UCSD-AML1 (cell line): ENCODE measurements around the gene MRC2.

Experiments
- DNase-seq: peaks from one replicate; lab custom pipeline; 2025; ENCODE audit not compliant: unreplicated experiment; lab: John Stamatoyannopoulos, UW

The MRC2 gene

GRCh38 chr17:62660629-62661118 lies 33.2 kb downstream of the MRC2 start:
- DNase-seq: no peak

GRCh38 chr17:62661337-62661736 lies 33.9 kb downstream of the MRC2 start:
- DNase-seq: no peak

- DNase-seq: no peak
Measured at GRCh38 chr17:62662855-62663254, 35.4 kb downstream of the MRC2 start.

DNA sequence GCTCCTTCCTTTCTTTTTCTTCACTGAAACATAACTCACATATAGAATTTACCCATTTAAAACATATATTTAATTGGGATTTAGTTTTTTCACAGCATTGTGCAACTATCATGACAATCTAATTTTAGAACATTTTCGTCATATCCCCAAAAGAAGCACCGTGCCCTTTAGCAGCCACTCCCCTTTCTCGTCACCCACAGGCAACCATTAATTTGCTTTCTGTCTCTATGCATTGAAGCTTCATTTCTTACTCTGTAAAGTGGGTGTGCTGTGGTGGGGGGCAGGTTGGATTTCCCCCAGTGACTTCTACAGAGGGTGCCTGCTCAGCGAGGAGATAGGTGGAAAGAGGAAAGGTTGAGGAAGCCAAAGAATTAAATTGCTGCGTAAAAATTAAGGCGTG lies 35.8 kb downstream of the MRC2 start:
- DNase-seq: no peak

- DNase-seq: no peak
Measured at GRCh38 chr17:62664336-62665120, 37.1 kb downstream of the MRC2 start.

DNA sequence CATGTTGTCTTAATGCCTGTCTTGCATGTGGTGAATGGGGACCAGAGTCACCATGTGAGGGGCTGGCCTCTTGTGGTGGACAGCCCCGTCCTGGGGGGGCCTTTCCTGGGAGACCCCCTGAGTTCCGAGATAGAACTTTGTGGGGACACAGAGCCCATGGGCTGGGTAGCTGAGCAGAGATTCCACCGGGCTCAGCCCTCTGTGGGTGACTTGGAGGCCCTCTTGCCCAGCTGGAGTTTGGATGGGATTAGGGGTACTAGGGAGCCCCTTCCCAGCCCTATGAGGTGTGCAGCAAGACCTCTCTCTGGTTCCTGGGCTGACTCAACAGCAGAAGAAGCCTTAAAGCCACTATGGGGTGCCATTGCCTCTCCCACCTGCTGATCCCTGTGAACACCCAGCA lies 38.1 kb downstream of the MRC2 start:
- DNase-seq: no peak

DNA sequence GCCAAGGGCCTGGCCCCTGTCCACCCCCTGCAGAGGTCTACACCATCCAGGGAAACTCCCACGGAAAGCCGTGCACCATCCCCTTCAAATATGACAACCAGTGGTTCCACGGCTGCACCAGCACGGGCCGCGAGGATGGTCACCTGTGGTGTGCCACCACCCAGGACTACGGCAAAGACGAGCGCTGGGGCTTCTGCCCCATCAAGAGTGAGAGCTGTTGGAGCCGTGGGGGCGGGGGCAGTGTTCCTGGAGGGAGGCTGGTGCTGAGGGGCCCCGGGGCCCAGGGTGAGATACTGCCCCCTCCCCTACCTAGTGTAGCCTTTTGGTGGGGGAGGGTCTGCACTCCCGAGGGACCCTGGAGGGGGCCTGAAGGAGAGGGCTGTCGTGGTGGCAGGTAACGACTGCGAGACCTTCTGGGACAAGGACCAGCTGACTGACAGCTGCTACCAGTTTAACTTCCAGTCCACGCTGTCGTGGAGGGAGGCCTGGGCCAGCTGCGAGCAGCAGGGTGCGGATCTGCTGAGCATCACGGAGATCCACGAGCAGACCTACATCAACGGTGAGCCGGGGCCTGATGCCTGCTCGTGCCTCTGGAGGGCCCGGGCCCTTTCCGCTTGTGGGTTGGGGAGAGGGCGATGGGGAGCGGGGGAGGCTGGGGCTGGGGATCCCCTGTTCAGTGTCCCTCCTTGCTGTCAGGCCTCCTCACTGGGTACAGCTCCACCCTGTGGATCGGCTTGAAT lies 38.8 kb downstream of the MRC2 start:
- DNase-seq: no peak

- DNase-seq: no peak
Measured at GRCh38 chr17:62666801-62667591, 39.5 kb downstream of the MRC2 start.

GRCh38 chr17:62668091-62668804 lies 40.8 kb downstream of the MRC2 start:
- no peak for DNase-seq

DNA sequence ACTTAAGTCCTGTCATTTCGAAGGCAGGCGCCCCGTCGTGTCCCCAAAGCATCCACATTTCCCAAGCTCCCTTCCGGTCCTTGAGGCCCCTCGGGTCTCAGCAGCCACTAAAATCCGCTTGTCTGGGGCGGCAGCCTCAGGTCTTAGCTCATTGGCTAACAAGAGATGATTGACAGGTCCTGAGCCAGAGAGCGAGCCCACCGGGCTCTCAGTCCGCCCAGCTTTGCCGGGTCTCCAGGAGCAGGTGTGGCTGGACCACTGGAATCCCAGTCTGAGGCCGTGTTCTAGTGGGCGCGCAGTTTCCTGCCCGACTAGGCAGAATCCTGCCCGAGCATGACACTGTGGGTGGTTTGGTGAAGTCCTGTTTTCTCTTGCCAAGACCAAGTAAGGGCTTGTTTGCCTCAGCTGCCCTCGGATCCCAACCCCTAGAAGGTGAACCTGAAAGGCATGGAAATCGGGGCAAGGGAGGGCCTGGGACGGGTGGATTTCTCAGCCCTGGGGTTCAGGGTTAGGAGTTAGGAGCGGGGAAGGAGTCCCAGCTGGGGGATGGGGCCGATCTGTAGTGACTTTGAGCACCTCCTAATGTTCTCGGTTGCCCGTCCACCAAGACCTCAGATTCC lies 42.8 kb downstream of the MRC2 start:
- DNase-seq: no peak

- no peak for DNase-seq
Measured at GRCh38 chr17:62671553-62671952, 44.1 kb downstream of the MRC2 start.

DNA sequence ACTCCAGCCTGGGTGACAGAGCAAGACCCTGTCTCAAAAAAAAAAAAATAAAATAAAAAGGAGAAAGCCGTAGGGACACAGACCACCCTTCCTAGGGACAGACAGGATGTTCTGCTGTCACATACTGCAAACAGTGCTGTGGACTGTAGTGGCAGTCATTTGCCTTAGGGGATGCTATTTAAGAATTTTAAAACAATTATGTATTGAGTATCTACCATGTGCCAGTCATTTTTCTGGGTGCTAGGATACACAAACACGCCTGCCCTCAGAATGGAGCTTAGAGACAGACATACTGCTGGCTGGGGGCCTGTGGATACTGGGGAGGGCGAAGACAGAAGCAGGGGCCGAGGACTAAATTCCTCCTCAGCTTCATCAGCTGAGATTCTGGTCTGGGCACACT lies 45.5 kb downstream of the MRC2 start:
- DNase-seq: no peak

DNA sequence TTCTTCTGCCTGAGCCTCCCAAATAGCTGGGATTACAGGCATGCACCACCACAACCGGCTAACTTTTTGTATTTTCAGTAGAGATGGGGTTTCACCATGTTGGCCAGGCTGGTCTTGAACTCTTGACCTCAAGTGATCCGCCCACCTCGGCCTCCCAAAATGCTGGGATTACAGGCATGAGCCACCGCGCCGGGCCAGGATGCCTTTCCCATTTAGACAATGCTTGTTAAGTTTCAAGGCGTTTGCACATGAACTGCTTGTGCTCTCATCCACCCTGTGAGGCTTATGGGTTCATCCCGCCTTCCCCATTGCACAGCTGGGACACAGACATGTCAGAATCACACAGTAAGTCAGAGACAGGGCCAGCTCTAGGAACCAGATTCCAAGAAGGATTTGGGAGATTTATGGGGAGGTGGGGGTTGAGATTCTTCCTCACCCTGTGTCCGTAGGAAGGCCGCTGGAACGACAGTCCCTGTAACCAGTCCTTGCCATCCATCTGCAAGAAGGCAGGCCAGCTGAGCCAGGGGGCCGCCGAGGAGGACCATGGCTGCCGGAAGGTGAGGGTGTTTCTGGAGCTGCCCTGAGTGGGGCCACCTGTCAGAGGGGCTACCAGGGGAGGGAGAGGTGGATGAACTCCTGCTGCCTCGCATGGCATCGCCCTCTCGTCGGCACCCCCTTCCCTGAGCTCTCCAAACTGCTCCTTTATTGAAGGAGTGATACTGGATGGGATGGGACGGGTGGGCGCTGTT lies 46.3 kb downstream of the MRC2 start:
- no peak for DNase-seq

GRCh38 chr17:62674363-62674739 lies 46.9 kb downstream of the MRC2 start:
- no peak for DNase-seq

DNA sequence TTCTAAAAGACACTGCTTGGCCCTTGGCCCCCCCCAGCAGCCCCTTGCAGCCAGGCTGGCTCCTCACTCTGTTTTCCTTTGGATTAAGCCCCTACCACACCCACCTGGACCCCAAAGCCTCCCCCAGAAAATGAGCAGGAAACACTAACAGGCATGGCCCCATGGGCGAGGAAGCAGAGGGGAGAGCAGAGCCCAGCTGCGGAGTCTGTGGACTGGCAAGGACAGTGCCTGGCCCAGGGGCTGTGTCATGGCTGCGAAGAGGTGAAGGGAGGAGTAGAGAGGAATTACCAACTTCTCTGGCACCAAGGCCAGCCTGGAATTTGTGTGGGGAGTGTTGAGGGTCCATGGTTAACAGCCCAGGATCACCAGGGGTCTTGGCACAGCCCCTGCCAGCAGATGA lies 47.4 kb downstream of the MRC2 start:
- DNase-seq: no peak

DNA sequence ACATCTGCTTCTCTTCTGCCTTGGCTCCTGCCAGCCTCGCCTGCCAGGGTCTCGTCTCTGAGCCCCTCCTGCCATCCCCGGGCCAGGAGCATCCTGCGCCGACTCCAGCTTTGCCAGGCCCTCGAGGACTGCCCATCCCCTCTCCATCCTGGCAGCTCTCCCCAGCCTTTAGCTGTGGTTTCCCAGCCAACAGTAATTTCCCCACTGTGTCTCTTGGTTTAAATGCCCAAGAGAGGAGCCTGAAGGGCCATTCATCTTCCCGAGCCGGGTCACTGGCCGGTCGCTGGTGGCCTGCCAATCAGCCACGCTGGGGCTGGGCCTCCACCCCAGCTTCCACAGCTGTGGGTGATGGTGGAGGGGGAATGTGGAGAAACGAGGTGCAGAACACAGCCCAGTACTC lies 47.8 kb downstream of the MRC2 start:
- no peak for DNase-seq

GRCh38 chr17:62675701-62676100 lies 48.2 kb downstream of the MRC2 start:
- no peak for DNase-seq

DNA sequence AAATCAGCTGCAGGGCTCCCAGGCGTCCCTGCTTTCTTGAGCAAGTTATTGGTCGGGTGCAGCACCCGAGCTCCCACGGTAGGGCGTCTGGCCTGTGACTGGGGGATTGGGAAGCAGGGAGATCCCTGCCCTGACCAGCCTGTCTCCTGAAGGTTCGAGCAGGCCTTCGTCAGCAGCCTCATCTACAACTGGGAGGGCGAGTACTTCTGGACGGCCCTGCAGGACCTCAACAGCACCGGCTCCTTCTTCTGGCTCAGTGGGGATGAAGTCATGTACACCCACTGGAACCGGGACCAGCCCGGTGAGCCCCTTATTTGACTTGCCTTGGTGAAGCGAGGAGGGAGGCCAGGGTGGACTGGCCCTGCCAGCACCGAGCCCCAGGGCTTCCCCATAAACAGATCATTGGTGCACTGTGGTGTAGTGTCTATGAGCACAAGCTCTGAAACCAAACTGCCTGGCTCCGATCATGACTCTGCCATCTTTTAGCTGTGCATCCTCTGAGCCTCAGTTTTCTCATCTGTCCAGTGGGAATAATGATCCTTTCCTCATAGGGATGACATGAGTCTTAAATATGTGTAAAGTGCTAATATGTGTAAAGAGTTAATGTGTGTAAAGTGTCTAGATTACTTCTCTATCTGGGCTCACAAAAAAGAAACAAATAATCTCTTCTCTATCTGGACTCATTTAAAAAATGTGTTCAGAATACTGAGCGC lies 48.9 kb downstream of the MRC2 start:
- DNase-seq: no peak

GRCh38 chr17:62676952-62677596 lies 49.6 kb downstream of the MRC2 start:
- no peak for DNase-seq
